Mucosa of stomach (tissue), 1 donor: ENCODE results near the gene CSE1L.

Experiments
- H3K27me3 ChIP-seq: one replicate; pipeline ENCODE4 v1.7.0; 2013; ENCODE audit warnings: mild to moderate bottlenecking, low read length; ENCODE audit not compliant: control insufficient read depth, insufficient read depth
- H3K36me3 ChIP-seq: one replicate; pipeline ENCODE4 v1.7.0; 2013; ENCODE audit warnings: low read length; ENCODE audit not compliant: control insufficient read depth, insufficient read depth
- H3K4me1 ChIP-seq: one replicate; pipeline ENCODE4 v1.7.0; 2013; ENCODE audit warnings: mild to moderate bottlenecking, low read length; ENCODE audit not compliant: control insufficient read depth, insufficient read depth
- H3K4me3 ChIP-seq: one replicate; pipeline ENCODE4 v1.7.0; 2013; ENCODE audit warnings: low read length
- H3K9ac ChIP-seq: one replicate; pipeline ENCODE4 v1.7.0; 2013; ENCODE audit warnings: mild to moderate bottlenecking, low read length, moderate library complexity
- H3K9me3 ChIP-seq: one replicate; pipeline ENCODE4 v1.7.0; 2013; ENCODE audit warnings: mild to moderate bottlenecking, low read length, moderate library complexity; ENCODE audit not compliant: control insufficient read depth
- donor health status: Pancreatic carcinoma.

Gene CSE1L

GRCh38 chr20:49138431-49138830 lies 92.3 kb downstream of the CSE1L start:
- Histone ChIP-seq H3K9ac (no peak overlapping the region), H3K27me3 (no peaks in the 10 kb centered on the region), H3K36me3 (no peaks in the 10 kb centered on the region), H3K4me3 (no peak overlapping the region), H3K9me3 (no peaks in the 10 kb centered on the region), H3K4me1 (no peaks in the 10 kb centered on the region)

GRCh38 chr20:49140411-49140810 lies 94.3 kb downstream of the CSE1L start:
- H3K9ac ChIP-seq = no peak overlapping the region
- no peaks in the 10 kb centered on the region for H3K36me3 ChIP-seq
- H3K4me3 ChIP-seq = no peak overlapping the region
- no peaks in the 10 kb centered on the region for H3K9me3 ChIP-seq
- no peaks in the 10 kb centered on the region for H3K27me3 ChIP-seq
- no peaks in the 10 kb centered on the region for H3K4me1 ChIP-seq

- H3K4me3 ChIP-seq = no peak overlapping the region
- H3K36me3 ChIP-seq = no peaks in the 10 kb centered on the region
- H3K9me3 ChIP-seq = no peaks in the 10 kb centered on the region
- H3K4me1 ChIP-seq = no peaks in the 10 kb centered on the region
- H3K27me3 ChIP-seq = no peaks in the 10 kb centered on the region
- H3K9ac ChIP-seq = no peak overlapping the region
Measured at GRCh38 chr20:49140834-49141233, 94.7 kb downstream of the CSE1L start.
